Measurements from ENCODE around the gene ZBTB26.

ZBTB26 gene, protein sequence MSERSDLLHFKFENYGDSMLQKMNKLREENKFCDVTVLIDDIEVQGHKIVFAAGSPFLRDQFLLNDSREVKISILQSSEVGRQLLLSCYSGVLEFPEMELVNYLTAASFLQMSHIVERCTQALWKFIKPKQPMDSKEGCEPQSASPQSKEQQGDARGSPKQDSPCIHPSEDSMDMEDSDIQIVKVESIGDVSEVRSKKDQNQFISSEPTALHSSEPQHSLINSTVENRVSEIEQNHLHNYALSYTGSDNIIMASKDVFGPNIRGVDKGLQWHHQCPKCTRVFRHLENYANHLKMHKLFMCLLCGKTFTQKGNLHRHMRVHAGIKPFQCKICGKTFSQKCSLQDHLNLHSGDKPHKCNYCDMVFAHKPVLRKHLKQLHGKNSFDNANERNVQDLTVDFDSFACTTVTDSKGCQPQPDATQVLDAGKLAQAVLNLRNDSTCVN

DNA sequence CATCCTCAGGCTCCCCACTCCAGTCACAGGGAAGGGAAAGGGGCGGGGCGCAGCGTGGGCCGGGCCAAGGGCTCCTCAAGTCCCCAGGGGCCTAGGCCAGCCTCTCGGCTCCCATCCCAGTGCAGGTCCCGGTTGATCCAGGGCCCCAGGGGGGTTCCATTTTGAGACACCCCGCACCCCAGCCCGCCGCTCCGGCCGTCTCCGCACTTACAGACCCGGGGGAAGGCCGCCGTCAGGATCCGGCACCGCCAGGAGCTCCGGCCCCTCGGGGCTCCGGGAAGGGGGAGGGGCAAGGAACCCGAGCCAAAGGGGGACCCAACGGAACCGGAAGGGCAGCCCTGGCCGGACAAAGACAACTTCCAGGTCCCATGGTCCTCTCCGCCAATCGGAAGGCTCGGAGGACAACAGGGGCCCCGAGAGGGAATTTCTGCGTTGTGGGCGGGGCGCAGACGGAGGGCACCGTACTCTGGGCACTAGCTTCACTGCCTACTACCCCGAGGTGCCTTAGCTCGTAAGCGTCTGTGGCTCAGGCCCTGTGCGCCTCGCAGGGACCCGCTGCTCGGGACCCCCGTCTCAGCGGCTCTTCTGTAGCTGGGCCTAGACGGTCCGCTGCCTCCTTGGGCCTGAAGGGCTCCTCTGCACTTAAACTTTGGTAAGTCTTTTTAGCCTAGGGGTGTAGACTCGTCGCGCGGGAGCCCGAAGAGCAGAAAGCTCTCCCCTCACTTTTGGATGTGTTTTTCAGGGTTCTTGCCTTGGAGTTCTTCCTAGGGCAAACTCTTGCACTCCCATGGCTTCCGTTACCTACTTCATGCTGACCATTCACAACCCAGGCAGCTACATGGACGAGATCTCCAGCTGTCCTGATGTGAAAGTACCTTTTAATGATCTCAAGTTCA is at the start of gene ZBTB26:
Gene ZBTB26, minus strand, starts transcription at position 287 of the 896 bp plus-strand sequence. CDS start 11,578 bp downstream, outside the sequence.
- peak; percentile 97 for DNase-seq

DNA sequence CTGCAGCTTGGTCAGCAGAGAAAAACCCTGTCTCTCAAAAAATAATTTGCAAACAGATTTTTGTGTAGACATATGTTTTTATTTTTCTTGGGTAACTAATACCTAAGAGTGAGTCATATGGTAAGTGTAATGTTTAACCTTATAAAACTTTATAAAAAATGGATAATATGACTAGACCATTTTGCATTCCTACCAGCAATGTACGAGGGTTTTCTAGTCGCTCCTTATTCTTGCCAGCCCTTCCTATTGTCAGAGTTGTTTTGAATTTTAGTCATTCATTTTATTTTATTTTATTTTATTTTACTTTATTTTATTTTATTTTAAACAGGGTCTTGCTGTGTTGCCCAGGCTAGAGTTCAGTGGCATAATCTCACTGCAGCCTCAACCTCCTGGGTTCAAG is 47.3 kb upstream of the ZBTB26 start:
- DNase-seq: no peak

DNA sequence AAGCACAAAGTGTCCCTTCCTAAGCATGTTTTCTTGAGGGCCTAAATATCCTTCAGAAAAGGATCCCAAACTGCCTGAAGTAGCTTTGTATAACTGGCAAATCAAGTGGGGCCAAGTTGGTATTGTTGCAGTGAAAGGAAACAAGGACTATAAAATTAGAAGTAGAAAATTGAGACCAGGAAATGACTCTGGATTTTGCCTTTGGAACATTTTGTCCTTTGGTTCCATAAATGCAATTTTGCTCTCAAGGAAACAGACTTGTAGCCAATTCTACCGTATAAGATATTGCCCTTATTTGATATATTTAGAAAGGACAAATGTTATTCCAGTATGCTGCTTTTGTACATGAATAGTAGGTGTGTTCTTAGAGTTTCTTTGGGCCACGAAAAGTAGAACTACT is 43.9 kb upstream of the ZBTB26 start:
- no peak for DNase-seq

DNA sequence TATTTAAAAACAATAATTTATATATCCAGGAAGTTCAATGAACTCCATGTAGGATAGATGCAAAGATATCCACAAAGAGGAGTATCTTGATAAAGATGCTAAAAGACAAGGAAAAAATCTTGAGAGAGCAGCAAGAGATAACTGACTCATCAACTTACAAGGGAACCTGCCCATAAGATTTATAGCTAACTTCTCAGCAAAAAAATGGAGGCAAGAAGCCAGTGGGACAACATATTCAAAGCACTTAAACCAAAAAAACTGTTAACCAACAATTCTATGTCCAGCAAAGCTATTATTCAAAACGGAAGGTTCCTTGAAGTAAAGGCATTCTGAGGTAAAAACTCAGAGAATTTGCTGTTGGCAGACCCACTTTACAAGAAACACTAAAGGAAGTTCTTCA is 29.8 kb upstream of the ZBTB26 start:
- no peak for DNase-seq

DNA sequence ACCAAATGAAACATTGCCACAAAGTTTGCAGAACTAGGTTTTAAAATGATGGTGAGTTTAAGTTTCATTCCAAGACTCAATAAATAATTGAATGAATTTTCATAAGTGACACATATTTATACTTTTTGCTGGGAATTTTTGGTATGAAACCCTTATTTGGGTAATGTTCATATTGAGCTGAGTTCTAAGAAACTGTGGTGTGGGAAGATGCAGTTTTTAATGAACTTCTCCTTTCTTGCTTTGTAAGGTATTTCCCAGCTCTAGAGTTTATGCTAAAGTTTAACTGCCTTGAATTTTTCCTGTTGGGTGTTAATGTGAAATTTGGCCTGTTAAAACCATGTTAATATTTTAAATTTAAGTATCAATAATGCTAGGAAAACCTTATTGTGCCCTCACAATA is 24.6 kb upstream of the ZBTB26 start:
- peak; percentile 32 for DNase-seq

DNA sequence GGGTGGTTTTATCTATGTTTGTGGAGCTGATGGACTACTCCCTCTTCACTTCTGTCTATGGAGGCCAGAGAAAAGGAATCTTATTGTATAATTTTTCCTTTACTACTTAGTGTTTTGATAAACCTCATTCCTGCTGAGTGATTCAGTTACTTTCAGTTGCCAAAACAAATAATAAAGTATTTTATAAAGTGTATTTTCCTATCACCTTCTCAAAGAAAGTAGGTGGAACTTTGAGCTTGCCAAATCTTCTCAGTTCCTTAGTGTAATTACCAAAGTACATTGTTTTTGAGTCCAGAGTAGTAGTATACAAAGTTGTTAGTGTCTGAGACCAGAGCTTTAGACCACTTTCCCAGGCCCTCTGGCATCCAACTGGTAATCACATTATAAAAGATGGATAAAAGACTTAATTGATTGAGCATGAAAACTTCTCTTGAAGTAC is 23.0 kb upstream of the ZBTB26 start:
- DNase-seq: no peak

DNA sequence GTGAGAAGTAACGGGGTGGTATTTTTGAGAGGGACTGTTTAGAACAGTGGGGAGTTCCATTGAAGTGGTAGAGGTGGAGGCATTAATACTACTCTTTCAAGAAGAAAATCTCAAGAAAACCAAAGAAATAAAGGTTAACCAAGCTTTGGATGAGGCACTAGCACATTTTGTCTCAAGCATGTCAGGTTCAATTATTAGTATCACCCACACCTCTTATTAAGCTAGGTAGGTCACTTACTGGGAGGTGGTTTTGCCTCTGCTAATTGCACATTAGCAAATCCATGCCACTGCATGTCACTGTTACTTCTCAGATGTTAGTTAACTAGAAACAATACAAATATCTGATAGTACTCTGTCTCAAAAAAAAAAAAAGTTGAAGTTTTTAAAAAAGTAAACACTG is 19.7 kb upstream of the ZBTB26 start:
- no peak for DNase-seq

DNA sequence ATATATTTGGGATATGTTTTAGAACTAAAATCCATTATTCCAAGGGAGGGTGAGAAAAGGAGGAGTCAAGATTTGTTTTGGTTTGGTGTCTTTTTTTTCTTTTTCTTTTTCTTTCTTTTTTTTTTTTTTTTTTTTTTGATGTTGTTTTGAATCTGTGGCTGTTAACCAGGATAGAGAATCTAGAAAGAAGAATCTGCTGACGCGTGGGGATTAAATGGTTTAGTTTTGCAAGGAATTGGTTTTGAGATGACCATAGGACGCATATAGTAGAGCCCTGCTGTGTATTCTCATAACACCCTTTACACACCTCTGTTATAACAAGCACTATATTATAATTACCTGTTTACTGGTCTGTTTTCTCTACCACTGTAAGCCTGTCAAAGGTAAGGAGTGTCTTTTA is 19.0 kb upstream of the ZBTB26 start:
- DNase-seq: no peak

DNA sequence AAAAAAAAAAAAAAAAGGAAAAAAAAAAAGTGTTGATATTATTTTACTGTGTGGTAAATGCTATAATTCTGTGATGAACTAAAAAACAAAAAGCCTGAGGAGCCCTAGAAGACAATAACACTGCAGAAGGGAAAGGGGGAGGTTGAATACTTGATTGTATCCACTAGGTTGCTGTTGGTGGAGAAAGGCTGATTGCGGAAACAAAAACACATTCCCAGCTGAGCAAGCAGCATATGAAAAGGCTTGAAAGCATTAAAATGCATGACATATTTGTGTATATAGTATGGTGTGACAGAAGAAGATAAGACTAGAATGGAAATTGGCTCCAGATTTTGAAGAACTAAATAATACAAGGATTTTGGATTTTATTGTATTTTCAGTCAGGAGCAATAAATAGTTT is 18.4 kb upstream of the ZBTB26 start:
- no peak for DNase-seq

DNA sequence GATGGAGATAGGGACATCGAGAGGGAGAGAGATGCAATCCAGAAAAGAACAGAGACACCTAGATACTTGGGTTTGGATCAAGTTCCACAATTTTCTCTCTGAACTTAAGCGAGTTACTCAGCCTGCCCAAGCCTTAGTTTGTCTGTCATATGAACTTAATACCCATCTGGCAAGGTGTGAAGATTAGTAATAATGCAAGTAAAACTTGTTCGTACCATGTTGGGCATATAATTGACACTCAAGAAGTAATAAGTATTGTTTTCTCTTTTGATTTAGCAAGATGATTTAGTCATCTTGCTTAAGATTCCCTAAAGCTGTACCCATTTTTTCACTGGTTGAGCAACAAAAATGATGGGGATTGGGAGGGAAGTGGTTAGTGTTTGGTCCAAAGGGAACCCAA is 17.0 kb upstream of the ZBTB26 start:
- peak; percentile 49 for DNase-seq

DNA sequence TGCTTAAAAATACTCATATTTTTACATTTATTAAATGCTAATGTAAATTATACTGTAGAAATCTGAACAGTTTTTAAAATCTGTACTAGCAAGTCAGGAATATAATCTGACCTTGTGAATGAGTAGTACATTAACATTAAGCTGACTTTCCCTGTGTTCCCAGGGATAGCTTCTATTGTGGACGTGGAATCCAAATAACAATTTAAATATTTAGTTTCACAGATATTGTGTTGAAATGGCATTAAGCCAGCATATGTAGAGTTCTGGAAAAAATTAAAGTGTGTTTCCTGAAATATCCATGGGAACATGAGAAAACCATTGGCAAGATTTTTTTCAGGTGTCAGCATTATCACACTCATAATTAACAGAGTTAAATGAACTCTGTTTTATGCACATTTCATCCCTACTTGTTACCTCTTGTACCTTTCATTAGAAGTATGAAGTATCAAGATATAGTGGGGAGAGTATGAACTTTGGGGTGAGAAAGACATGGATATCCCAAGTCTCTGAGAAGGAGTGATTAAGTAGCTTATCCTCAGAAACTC is 15.2 kb upstream of the ZBTB26 start:
- no peak for DNase-seq

DNA sequence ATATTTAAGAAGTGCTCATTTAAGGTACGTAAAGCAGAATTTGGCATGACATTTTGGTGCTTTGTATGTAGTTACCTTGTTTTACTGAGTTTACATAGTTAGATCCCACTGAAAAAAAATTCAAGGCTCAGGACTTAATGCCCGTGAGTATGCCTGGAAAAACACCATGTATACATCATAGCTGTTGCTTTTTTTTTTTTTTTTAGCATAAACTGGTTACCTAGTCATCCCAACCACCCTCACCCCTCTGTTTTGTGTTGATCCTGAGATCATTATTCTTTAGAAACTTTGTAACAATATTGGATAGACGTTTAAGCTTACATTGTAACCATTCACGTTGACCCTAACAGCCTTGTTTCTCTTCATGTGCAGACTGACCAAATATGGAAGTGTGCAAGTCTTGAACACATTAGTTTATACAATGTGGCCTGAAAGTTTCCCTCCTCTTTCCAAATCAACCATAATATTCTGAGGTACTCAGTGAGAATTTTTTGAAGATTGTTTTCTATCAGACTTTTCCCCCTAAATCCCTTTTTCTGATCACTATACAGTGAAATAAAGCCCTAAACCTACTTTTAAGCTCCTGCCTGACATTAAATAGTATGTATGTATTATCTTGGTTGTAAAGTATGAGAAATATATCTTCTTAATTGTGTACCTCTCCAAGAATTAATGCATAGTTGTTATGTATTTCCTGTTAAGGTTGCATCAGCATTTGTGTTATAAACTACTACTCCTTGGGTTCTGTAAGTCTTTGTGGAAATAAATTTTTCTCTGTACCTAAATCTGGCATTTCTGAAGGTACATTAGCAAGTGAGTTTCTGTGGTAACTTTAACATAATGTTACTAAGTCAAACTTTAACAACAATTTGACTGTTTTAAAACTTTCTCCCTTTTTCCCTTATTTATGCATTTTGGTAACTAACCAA is 13.9 kb upstream of the ZBTB26 start:
- DNase-seq: no peak

DNA sequence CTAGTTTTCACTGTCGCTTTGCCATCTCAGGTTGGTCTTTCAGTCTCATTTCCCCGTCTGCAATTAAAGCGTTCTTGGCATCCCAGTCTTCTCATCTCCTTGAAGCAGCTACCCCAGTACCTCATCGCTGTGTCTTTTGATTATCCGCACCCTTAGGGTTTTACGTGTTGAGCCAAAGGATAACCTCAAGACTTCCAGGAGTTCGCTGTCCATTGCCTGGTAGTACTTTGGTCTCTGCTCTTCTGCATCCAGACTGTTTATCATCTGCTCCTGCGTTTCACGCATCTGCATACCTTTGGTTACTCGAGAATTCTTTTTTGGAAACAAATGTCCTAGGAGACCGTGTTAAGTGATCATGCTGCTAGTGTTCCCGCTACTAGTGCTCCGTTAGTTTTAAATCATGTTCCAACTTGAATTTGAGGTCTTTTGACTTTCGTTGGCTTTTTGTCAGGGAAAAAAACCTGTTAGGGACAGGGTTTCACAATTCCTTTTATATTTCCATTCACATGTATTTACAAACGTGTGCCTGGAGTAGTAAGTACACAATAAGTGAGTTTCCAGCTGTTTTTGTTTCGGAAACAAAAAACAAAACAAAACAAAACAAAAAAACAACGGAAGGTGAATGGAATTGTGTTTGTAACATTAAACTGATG is 10.4 kb upstream of the ZBTB26 start:
- no peak for DNase-seq

DNA sequence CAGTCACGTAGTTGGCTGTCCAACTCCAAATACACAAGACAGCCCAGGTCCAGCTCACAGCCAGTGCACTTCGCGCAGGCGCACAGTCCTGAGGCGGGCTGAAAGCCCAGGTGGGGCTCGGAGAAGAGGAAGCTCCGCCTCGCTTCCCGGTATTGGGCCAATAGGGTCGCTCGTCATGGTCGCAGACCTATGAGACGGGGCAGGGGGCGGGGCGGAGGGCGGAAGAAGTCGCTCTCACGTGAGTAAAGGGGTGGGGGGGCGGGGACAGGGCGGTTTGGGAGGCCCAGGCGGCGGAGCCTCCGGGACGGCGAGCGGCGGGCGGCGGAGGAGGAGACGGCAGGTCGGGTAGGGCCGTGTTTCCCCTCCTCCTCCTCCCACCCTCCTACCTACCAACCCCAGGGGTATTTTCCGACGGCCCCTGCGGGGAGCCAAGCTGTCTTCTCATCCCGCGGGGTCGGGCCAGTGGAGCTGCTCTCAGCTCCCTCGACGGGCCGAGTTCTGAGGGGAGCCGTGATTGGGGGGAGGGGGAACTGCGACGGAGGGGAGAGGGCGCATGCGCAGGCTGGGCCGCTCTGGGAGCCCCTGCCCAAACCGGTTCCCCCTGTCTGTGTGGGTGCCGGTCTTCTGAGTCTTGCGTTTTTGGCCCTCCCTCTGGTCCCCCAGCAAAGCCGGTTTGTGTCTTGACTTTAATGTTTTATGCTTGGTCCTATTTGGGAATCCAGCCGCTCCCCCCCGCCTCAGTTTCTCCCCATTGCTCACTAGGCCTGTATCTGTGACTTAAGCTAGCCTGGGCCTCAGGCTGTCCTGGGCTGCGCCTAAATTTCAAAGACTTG is 9.7 kb upstream of the ZBTB26 start, which contains the start of gene RABGAP1:
Gene RABGAP1, plus strand, starts transcription at position 272 of the 833 bp plus-strand sequence. CDS start 16,040 bp downstream, outside the sequence.
- DNase-seq: peak; percentile 99

DNA sequence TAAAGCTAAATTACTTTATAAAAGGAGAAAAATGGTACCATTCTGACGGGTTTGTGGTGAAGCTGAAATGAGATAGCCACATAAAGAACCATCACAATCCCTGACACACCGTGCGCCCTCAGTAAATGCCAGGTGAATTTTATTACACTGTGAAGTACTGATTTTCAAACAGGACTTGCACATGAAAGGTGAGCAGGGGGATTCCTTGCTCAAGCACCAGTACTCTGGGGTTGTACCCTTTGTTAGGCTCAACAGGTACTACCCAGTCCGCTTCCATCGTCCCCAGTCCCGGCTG is 9.1 kb upstream of the ZBTB26 start:
- no peak for DNase-seq

DNA sequence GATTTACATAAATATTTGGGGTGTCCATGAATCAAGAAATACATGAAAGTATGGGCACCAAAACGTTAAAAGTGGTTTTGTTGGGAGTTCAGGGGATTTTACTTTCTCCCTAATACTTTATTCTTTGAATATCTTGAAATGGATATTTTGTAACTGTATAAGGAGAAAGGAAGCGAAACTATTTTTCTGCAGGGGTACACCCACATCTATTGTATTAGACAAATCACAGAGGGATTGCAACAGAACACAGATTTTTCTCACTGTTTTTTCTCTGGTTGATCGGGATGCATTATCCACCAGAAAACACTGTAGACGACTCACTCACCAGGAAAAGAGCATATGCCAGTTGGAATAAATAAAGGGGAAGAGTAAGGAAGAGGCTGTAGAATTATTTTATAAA is 8.3 kb upstream of the ZBTB26 start:
- DNase-seq: peak; percentile 84

DNA sequence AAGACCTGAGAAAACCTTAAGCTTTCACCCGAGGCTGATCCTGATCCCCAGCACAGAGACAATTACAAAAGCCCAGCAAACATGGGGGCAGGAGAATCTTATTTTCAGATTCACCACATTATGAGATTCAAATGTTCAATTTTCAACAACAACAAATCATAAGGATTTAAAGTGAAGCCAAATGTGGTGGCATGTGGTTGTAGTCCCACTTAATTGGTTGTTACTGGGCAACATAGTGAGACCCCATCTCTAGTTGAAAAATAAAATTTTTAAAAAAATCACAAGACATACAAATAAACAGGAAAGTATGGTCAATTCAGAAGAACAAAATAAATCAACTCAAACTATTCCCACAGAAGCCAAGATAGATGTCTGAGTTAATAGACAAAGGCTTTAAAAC is 5.6 kb upstream of the ZBTB26 start:
- DNase-seq: no peak

DNA sequence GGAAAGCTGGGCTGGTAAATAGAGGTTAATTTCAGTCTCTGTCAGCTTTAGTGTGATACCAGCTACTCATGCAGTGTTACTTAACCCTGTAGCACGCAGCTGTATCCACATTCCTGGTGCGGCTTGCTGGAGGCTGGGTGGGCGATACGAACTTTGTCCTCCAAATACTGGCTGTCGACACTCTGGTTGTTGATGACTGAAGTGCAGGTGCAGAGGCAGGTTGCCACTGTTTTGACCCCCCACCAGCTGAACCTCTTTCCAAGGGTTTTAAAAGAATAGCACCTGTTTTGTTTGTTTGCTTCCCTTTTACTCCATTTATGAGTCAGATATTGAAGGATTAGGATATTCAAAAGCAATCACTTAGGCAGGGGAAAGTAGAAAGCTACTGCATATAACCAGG is 5.2 kb upstream of the ZBTB26 start:
- DNase-seq: no peak

DNA sequence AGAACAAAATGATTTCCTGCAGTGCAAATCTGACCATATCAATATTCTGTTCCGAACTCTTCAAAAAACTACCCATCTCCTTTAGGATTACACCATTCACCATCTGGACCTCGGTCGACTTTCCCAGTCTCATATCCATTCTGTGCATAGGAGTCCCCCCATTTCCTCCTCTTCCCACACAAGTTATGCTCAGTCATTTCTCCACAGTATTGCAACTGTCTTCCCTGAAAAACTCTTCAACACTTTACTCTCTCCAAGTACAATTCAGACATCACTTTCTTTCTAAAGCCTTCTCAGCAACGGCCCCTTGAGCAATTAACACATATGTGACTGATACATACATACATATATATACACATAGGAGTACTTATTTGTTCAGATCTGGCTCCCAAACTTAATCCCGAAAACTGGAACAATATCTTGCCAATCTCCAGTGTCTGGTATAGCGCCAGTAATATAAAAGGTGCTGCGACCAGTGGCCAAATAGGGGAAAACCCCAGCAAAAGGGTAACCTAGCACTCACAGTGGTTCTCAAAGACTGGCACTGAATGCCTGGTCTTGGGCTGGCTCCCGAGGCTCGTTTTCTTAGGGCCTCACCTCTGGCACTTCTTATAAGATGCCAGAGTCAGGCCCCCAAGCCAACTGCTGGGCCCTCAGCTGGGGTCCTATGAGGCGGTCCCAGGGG is 629 bp downstream of the ZBTB26 start:
- DNase-seq: peak; percentile 25

DNA sequence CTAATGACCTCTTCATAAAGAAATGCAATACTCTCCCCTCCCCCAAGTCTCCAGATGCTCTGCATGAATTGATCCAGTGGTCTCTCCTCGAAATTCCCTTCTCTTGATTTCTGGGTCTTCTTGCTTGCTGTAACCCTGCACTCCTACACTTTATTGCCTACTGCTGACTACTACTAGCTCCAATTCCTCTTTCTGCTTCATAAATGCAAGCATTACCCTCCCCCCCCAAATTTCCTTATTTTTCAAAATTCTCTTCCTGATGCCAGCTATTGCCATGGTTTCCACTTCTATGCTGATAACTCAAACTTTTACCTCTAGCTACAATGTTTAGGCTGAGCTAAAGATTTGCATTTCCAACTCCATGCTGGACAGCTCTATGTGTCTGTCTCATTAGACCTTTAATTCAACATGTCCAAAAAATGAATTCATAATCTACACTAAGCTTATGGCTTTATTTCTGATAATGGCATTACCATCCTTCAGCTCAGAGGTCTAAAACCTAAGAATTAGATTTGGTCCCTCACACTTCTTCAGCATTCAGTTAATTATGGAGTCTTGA is 1.4 kb downstream of the ZBTB26 start:
- DNase-seq: peak; percentile 60
